OCI-LY7 (cell line): ENCODE measurements around the gene METTL17.

Experiments used
- EZH2phosphoT487 ChIP-seq: fragments of 200-600 bp; sonication (generic); IDR thresholded peaks from 2 replicates; pipeline ENCODE4 v1.6.1; 2018; ENCODE audit warnings: low read depth, borderline replicate concordance, mild to moderate bottlenecking, mixed run types, antibody characterized with exemption, low read length, moderate library complexity, mixed read lengths
- TF ChIP-seq, protein P1 (sequence below): fragments of 200-600 bp; sonication (generic); conservative IDR thresholded peaks from 2 replicates; pipeline ENCODE4 v1.5.1; 2014; ENCODE audit warnings: mild to moderate bottlenecking, antibody characterized with exemption, low read length, moderate library complexity, mixed read lengths

DNA sequence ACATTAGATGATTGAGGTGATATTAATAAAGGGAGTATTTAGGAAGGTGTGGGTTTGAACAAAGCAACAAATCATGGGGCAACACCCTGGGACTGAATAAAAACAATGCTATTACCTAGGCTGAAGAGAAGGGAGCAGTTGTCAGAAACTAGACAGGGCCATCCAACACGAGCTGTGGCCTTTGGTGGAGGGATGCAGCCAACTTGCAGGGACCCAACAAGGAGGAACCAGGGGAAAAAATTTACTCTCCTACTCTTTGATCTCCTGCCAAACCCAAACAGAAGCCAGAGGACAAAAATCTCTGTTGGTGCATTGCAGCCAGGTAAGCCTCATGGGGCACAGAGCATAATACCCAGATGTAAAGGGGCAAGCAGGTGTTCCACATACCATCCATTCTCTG lies 21.4 kb downstream of the METTL17 start:
- TF ChIP-seq, protein P1, sequence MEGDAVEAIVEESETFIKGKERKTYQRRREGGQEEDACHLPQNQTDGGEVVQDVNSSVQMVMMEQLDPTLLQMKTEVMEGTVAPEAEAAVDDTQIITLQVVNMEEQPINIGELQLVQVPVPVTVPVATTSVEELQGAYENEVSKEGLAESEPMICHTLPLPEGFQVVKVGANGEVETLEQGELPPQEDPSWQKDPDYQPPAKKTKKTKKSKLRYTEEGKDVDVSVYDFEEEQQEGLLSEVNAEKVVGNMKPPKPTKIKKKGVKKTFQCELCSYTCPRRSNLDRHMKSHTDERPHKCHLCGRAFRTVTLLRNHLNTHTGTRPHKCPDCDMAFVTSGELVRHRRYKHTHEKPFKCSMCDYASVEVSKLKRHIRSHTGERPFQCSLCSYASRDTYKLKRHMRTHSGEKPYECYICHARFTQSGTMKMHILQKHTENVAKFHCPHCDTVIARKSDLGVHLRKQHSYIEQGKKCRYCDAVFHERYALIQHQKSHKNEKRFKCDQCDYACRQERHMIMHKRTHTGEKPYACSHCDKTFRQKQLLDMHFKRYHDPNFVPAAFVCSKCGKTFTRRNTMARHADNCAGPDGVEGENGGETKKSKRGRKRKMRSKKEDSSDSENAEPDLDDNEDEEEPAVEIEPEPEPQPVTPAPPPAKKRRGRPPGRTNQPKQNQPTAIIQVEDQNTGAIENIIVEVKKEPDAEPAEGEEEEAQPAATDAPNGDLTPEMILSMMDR = no peak
- TF ChIP-seq EZH2phosphoT487 = no peak
